CD4-positive, alpha-beta T cell treated with Interleukin-4 for 4 hours (primary cell): ENCODE results near the gene LRRFIP2.

Source experiments
- DNase-seq: peaks from one replicate; pipeline ENCODE4 v3.0.0-alpha.2; 2020

The LRRFIP2 gene

GRCh38 chr3:37112987-37113386 is 61.4 kb downstream of the LRRFIP2 start:
- DNase-seq, result no peak

GRCh38 chr3:37111199-37111598 is 63.2 kb downstream of the LRRFIP2 start:
- DNase-seq, result no peak

- no peak for DNase-seq
Measured at GRCh38 chr3:37107846-37108245, 66.5 kb downstream of the LRRFIP2 start.

- no peak for DNase-seq
Measured at GRCh38 chr3:37103103-37103808, 71.1 kb downstream of the LRRFIP2 start.

GRCh38 chr3:37100411-37100810 is 74.0 kb downstream of the LRRFIP2 start:
- no peak for DNase-seq

- DNase-seq, result no peak
Measured at GRCh38 chr3:37099469-37099868, 74.9 kb downstream of the LRRFIP2 start.

GRCh38 chr3:37098884-37099283 is 75.5 kb downstream of the LRRFIP2 start:
- no peak for DNase-seq

GRCh38 chr3:37097776-37098175 is 76.6 kb downstream of the LRRFIP2 start:
- DNase-seq, result no peak

GRCh38 chr3:37096975-37097374 is 77.4 kb downstream of the LRRFIP2 start:
- DNase-seq, result no peak

- DNase-seq, result no peak
Measured at GRCh38 chr3:37096288-37096687, 78.1 kb downstream of the LRRFIP2 start.

- DNase-seq, result no peak
Measured at GRCh38 chr3:37094636-37095035, 79.7 kb downstream of the LRRFIP2 start.

GRCh38 chr3:37093481-37093880 is 80.9 kb downstream of the LRRFIP2 start:
- DNase-seq, result no peak

- no peak for DNase-seq
Measured at GRCh38 chr3:37092484-37092883, 81.9 kb downstream of the LRRFIP2 start.

- DNase-seq, result no peak
Measured at GRCh38 chr3:37087870-37088269, 86.5 kb downstream of the LRRFIP2 start.

GRCh38 chr3:37086918-37087317 is 87.5 kb downstream of the LRRFIP2 start:
- no peak for DNase-seq

GRCh38 chr3:37082317-37082716 is 92.1 kb downstream of the LRRFIP2 start:
- DNase-seq, result no peak

GRCh38 chr3:37075955-37076354 is 98.4 kb downstream of the LRRFIP2 start:
- DNase-seq, result no peak

GRCh38 chr3:37074178-37074577 is 100.2 kb downstream of the LRRFIP2 start:
- DNase-seq, result no peak

- DNase-seq, result no peak
Measured at GRCh38 chr3:37072892-37073291, 101.5 kb downstream of the LRRFIP2 start.

- no peak for DNase-seq
Measured at GRCh38 chr3:37071921-37072320, 102.5 kb downstream of the LRRFIP2 start.

- DNase-seq, result no peak
Measured at GRCh38 chr3:37068031-37068430, 106.4 kb downstream of the LRRFIP2 start.

- no peak for DNase-seq
Measured at GRCh38 chr3:37067577-37067976, 106.8 kb downstream of the LRRFIP2 start.

- DNase-seq, result no peak
Measured at GRCh38 chr3:37064747-37065146, 109.6 kb downstream of the LRRFIP2 start.

GRCh38 chr3:37058117-37058516 is 116.3 kb downstream of the LRRFIP2 start:
- no peak for DNase-seq

- DNase-seq, result no peak
Measured at GRCh38 chr3:37056826-37057225, 117.6 kb downstream of the LRRFIP2 start.
